HG03060 (cell line): ENCODE results near the gene SNX25.
"Not testable (repeated sequence)": the region's sequence is repeated elsewhere in the genome, so short reads cannot be mapped to it uniquely, and the experiment has no call there.

Experiments used
- ATAC-seq: cut with Tn5 transposase; IDR thresholded peaks from one replicate; pipeline ENCODE4 v1.9.1; 2021; ENCODE audit warnings: low read depth, moderate number of reproducible peaks; ENCODE audit not compliant: unreplicated experiment

The SNX25 gene

GRCh38 chr4:185204238-185204910 is 5.0 kb upstream of the SNX25 start:
- no peak for ATAC-seq

- not testable (repeated sequence) for ATAC-seq
Measured at GRCh38 chr4:185205073-185205472, 4.3 kb upstream of the SNX25 start.

GRCh38 chr4:185205697-185206342 is 3.6 kb upstream of the SNX25 start:
- ATAC-seq: no peak

GRCh38 chr4:185207466-185207865 is 1.9 kb upstream of the SNX25 start:
- no peak for ATAC-seq

- not testable (repeated sequence) for ATAC-seq
Measured at GRCh38 chr4:185209852-185210101, 379 bp downstream of the SNX25 start.

GRCh38 chr4:185210102-185210981 is 944 bp downstream of the SNX25 start:
- ATAC-seq: no peak

GRCh38 chr4:185211035-185211434 is 1.6 kb downstream of the SNX25 start:
- ATAC-seq: no peak

GRCh38 chr4:185211641-185212040 is 2.2 kb downstream of the SNX25 start:
- no peak for ATAC-seq

- ATAC-seq: no peak
Measured at GRCh38 chr4:185212581-185212980, 3.2 kb downstream of the SNX25 start.

GRCh38 chr4:185213877-185214276 is 4.5 kb downstream of the SNX25 start:
- peak; percentile 47 for ATAC-seq

GRCh38 chr4:185215261-185215660 is 5.9 kb downstream of the SNX25 start:
- ATAC-seq: no peak

GRCh38 chr4:185217408-185217975 is 8.1 kb downstream of the SNX25 start:
- ATAC-seq: no peak

- ATAC-seq: no peak
Measured at GRCh38 chr4:185218312-185218711, 8.9 kb downstream of the SNX25 start.

- ATAC-seq: peak; percentile 67
Measured at GRCh38 chr4:185219551-185220344, 10.3 kb downstream of the SNX25 start.

- ATAC-seq: no peak
Measured at GRCh38 chr4:185221491-185221890, 12.1 kb downstream of the SNX25 start.

- no peak for ATAC-seq
Measured at GRCh38 chr4:185221912-185222311, 12.5 kb downstream of the SNX25 start.

- ATAC-seq: no peak
Measured at GRCh38 chr4:185222598-185222997, 13.2 kb downstream of the SNX25 start.

- no peak for ATAC-seq
Measured at GRCh38 chr4:185224597-185224996, 15.2 kb downstream of the SNX25 start.

GRCh38 chr4:185225940-185226339 is 16.5 kb downstream of the SNX25 start:
- no peak for ATAC-seq

GRCh38 chr4:185227131-185227551 is 17.7 kb downstream of the SNX25 start:
- ATAC-seq: no peak
